Astrocyte of the spinal cord (primary cell): Measurements from ENCODE around the gene SND1.
"Not testable (repeated sequence)": the region's sequence is repeated elsewhere in the genome, so short reads cannot be mapped to it uniquely, and the experiment has no call there.

Experiments used
- DNase-seq: peaks from one replicate; pipeline ENCODE4 v3.0.0; 2011; ENCODE audit warnings: low read depth, low spot score
- H3K4me3 ChIP-seq: 2 replicates; pipeline ENCODE4 v1.5.1; 2011; ENCODE audit warnings: low read depth, mild to moderate bottlenecking, low read length, moderate library complexity
- CTCF ChIP-seq: IDR thresholded peaks from 2 replicates; pipeline ENCODE4 v1.5.1; 2012; ENCODE audit warnings: low read depth, mild to moderate bottlenecking, low read length, inconsistent platforms
- in situ Hi-C: cut with HindIII; loops from 2 replicates; pipeline ENCODE4 v1.10.0; 2017; ENCODE audit warnings: low sequenced_read_pairs

SND1 gene

GRCh38 chr7:127673902-127674301 is 21.9 kb downstream of the SND1 start:
- TF ChIP-seq CTCF = no peak
- in situ Hi-C loops = no loop called here
- no peak for DNase-seq
- H3K4me3 ChIP-seq = no peak overlapping the region

GRCh38 chr7:127674361-127674760 is 22.4 kb downstream of the SND1 start:
- no peak for DNase-seq
- in situ Hi-C loops = no loop called here
- H3K4me3 ChIP-seq = no peak overlapping the region
- no peak for TF ChIP-seq CTCF

- in situ Hi-C loops, DNase-seq, H3K4me3 ChIP-seq: not testable (repeated sequence)
These were observed 22.9 kb downstream of the SND1 start for GRCh38 chr7:127674923-127675322.

- peak; percentile 12 for DNase-seq
- no peak for TF ChIP-seq CTCF
- H3K4me3 ChIP-seq = no peak overlapping the region
- in situ Hi-C loops = no loop called here
These were observed 23.7 kb downstream of the SND1 start for GRCh38 chr7:127675721-127676120.

- DNase-seq = no peak
- no peak for TF ChIP-seq CTCF
- in situ Hi-C loops = no loop called here
- H3K4me3 ChIP-seq = no peak overlapping the region
These were observed 25.6 kb downstream of the SND1 start for GRCh38 chr7:127677433-127678230.

- peak; percentile 37 for DNase-seq
- no peak for TF ChIP-seq CTCF
- H3K4me3 ChIP-seq = no peak overlapping the region
- in situ Hi-C loops = no loop called here
These were observed 26.3 kb downstream of the SND1 start for GRCh38 chr7:127678337-127678736.

GRCh38 chr7:127678947-127679346 is 27.0 kb downstream of the SND1 start:
- H3K4me3 ChIP-seq = no peak overlapping the region
- in situ Hi-C loops = no loop called here
- TF ChIP-seq CTCF = no peak
- peak; percentile 50 for DNase-seq
